Thyroid gland (tissue), 4 donors: Measurements from ENCODE around the gene KIF14. TPM values are rescaled to one million over a fixed set of nuclear protein-coding genes. Genes with fewer than 3 reads are reported as not detected.

Source experiments
- DNase-seq, 2 donors: peaks; one replicate each; pipeline ENCODE4 v3.0.0-alpha.2; 2019
- H3K27ac ChIP-seq, 3 donors: fragments of 200-600 bp; sonication (generic); 1 replicate in 2 of 3; 2 replicates in 1 of 3; pipeline ENCODE4 v1.5.1; 2016 to 2019; ENCODE audit warnings: mild to moderate bottlenecking in 1 of 3, moderate library complexity in 1 of 3
- H3K27me3 ChIP-seq: fragments of 200-600 bp; sonication (generic); one replicate; pipeline ENCODE4 v1.5.1; 2019
- H3K36me3 ChIP-seq, 2 donors: fragments of 200-600 bp; sonication (generic); one replicate each; pipeline ENCODE4 v1.5.1; 2016 to 2019
- H3K4me1 ChIP-seq, 2 donors: fragments of 200-600 bp; sonication (generic); one replicate each; pipeline ENCODE4 v1.5.1; 2017 to 2019
- H3K4me3 ChIP-seq, 3 donors: fragments of 200-600 bp; sonication (generic); replicated peaks in 1 of 3; 1 replicate in 2 of 3; 2 replicates in 1 of 3; pipeline ENCODE4 v1.5.1; 2016; ENCODE audit warnings: mild to moderate bottlenecking in 1 of 3
- H3K9me3 ChIP-seq: fragments of 200-600 bp; sonication (generic); one replicate; pipeline ENCODE4 v1.5.1; 2017
- CTCF ChIP-seq, 6 experiments: fragments of 200-600 bp in 3 of 6; fragments of 450-650 bp in 3 of 6; sonication (generic) in 3 of 6; IDR thresholded peaks; one replicate each; pipeline ENCODE4 v1.5.1; 2016 to 2019; ENCODE audit warnings: antibody characterized with exemption in 6 of 6, mild to moderate bottlenecking in 2 of 6, inconsistent platforms in 1 of 6, moderate library complexity in 1 of 6
- POLR2A ChIP-seq, 2 donors: fragments of 450-650 bp; IDR thresholded peaks; one replicate each; pipeline ENCODE4 v1.6.1; 2017; ENCODE audit warnings: antibody characterized with exemption in 2 of 2, mild to moderate bottlenecking in 2 of 2, moderate library complexity in 1 of 2
- WGBS, 2 donors: methylation state at CpG; one replicate each; pipeline ENCODE4 v1.1.5; 2017; 5-methylcytosine and 5-hydroxymethylcytosine counted together
- intact Hi-C: fragments of 100-400 bp; cut with DNase I; formaldehyde crosslinking; loops from one replicate; pipeline ENCODE4 v1.15.1; 2023
- total RNA-seq, 4 donors: library from RNA; depleted of rRNA; stranded (reverse); fragments of >200 nt; gene quantifications; one replicate each; pipeline ENCODE4 v1.2.3, GENCODE V29; 2016

Gene KIF14
- total RNA-seq, 4 donors from 2014 or later, result 0.05 to 0.42 (median 0.18) TPM

DNA sequence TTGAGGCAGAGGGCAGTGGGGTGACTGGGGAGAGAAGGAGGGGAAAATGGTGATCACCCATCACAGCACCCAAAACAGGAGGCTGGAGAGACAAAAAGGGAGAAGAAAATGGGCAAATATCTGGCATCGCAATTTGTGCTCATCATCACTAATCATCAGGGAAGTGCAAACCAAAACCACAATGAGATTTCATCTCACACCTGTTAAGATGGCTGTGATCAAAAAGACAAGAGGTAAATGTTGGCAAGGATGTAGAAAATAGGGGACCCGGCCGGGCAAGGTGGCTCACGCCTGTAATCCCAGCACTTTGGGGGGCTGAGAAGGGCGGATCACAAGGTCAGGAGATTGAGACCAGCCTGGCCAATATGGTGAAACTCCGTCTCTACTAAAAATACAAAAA lies 74.0 kb downstream of the KIF14 start:
- H3K36me3 ChIP-seq, result no peaks in the 10 kb centered on the region
- no peak for TF ChIP-seq POLR2A (IDR thresholded peaks at IDR 0.05)
- TF ChIP-seq CTCF (IDR thresholded peaks at IDR 0.05), result no peak
- intact Hi-C loops, result no loop called here

DNA sequence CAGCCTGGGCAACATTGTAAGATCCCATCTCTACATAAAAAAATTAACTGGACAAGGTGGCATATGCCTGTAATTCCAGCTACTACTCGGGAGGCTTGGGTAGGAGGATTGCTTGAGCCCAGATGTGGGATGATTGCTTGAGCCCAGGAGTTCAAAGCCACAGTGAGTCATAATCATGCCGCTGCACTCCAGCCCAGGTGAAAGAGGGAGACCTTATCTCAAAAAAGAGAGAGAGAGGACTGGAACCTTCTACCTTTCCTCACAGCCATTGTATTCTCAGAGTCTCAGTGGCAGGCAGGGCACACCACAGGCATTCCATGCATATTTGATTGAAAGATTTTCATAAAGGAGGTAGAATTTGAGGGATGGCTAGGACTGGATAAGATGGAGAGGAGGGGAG lies 78.4 kb downstream of the KIF14 start:
- WGBS, 2 donors, result 90 to 96% methylated on average over 2 of the region's 2 CpGs
- intact Hi-C loops, result no loop called here

More for the DNA sequence above, 74.0 kb downstream of the KIF14 start:
- DNase-seq, result no peak
- Histone ChIP-seq H3K4me1 (no peaks in the 10 kb centered on the region), H3K9me3 (no peaks in the 10 kb centered on the region), H3K4me3 (no peak overlapping the region), H3K27ac (no peak overlapping the region), H3K27me3 (no peaks in the 10 kb centered on the region)
- 65 to 67% methylated on average over 6 of the region's 6 CpGs for WGBS, 2 donors

DNA sequence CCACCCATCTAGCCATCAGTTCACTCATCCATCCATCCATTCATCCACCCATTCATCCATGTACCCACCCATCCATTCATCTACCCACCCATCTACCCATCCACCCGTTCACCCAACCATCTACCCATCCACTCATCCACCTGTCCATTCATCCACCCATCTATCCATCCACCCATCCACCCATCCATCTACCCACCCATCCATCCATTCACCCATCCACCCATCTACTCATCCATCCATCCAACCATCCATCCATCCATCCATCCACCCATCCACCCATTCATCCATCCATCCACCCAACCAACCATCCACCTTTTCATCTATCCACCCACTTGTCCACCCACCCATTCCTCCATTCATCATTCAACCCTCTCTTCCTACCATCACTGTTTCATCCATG lies 80.3 kb downstream of the KIF14 start:
- H3K27ac ChIP-seq, result no peak overlapping the region
- no peak for DNase-seq
- H3K4me1 ChIP-seq, result no peaks in the 10 kb centered on the region
- TF ChIP-seq POLR2A (IDR thresholded peaks at IDR 0.05), result no peak
- TF ChIP-seq CTCF (IDR thresholded peaks at IDR 0.05), result no peak
- H3K9me3 ChIP-seq, result no peaks in the 10 kb centered on the region
- H3K27me3 ChIP-seq, result no peaks in the 10 kb centered on the region
- H3K36me3 ChIP-seq, result no peaks in the 10 kb centered on the region
- intact Hi-C loops, result no loop called here
- WGBS, 2 donors, result 88 to 90% methylated on average over 1 of the region's 1 CpG
- no peak overlapping the region for H3K4me3 ChIP-seq

More for the DNA sequence above, 78.4 kb downstream of the KIF14 start:
- Histone ChIP-seq H3K27ac (no peak overlapping the region), H3K9me3 (no peaks in the 10 kb centered on the region), H3K4me3 (no peak overlapping the region), H3K4me1 (no peaks in the 10 kb centered on the region), H3K27me3 (no peaks in the 10 kb centered on the region), H3K36me3 (no peaks in the 10 kb centered on the region)
- TF ChIP-seq POLR2A (IDR thresholded peaks at IDR 0.05) (no peak), CTCF (IDR thresholded peaks at IDR 0.05) (no peak)
- DNase-seq, result no peak

- TF ChIP-seq CTCF (IDR thresholded peaks at IDR 0.05) (no peak), POLR2A (IDR thresholded peaks at IDR 0.05) (no peak)
- no peak overlapping the region for H3K4me3 ChIP-seq
- H3K4me1 ChIP-seq, result no peaks in the 10 kb centered on the region
- intact Hi-C loops, result no loop called here
- no peaks in the 10 kb centered on the region for H3K27me3 ChIP-seq
- DNase-seq, result no peak
- no peaks in the 10 kb centered on the region for H3K36me3 ChIP-seq
- H3K27ac ChIP-seq, result no peak overlapping the region
- H3K9me3 ChIP-seq, result no peaks in the 10 kb centered on the region
- WGBS, 2 donors, result 90 to 92% methylated on average over 1 of the region's 1 CpG
Measured at GRCh38 chr1:200538179-200538578, 82.4 kb downstream of the KIF14 start.

DNA sequence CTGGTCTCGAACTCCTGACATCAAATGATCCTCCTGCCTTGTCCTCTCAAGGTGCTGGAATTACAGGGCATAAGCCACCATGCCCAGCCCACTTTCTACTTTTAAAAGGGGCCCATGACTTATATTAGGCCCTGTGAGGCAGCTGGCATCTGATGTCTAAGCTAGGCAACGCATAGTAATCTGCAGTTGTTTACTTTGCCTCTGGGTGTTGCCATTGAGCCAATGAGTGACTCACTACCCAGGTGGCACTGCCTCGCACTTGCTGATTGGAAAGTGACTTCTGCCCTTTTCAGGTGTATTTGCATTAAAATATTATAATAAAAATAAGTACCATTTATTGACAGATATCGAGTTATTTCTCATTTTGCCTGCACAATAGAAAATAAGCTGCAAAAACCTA lies 84.9 kb downstream of the KIF14 start:
- H3K4me3 ChIP-seq, result no peak overlapping the region
- 70 to 85% methylated on average over 4 of the region's 4 CpGs for WGBS, 2 donors
- intact Hi-C loops, result no loop called here
- H3K4me1 ChIP-seq, result no peaks in the 10 kb centered on the region
- no peaks in the 10 kb centered on the region for H3K36me3 ChIP-seq
- H3K9me3 ChIP-seq, result no peaks in the 10 kb centered on the region
- peak in 1 of 6 experiments; percentile 4 for TF ChIP-seq CTCF (IDR thresholded peaks at IDR 0.05)
- no peak for TF ChIP-seq POLR2A (IDR thresholded peaks at IDR 0.05)
- no peak overlapping the region for H3K27ac ChIP-seq
- H3K27me3 ChIP-seq, result no peaks in the 10 kb centered on the region
- peak in 1 of 2 donors; percentile 24 for DNase-seq
